Measurements from ENCODE around the gene DUSP22. TPM values are rescaled to one million over a fixed set of nuclear protein-coding genes. Genes with fewer than 3 reads are reported as not detected.

Gene DUSP22
- total and polyA plus RNA-seq, 7 donors, result 31.6 to 58.0 (median 49.7) TPM

DNA sequence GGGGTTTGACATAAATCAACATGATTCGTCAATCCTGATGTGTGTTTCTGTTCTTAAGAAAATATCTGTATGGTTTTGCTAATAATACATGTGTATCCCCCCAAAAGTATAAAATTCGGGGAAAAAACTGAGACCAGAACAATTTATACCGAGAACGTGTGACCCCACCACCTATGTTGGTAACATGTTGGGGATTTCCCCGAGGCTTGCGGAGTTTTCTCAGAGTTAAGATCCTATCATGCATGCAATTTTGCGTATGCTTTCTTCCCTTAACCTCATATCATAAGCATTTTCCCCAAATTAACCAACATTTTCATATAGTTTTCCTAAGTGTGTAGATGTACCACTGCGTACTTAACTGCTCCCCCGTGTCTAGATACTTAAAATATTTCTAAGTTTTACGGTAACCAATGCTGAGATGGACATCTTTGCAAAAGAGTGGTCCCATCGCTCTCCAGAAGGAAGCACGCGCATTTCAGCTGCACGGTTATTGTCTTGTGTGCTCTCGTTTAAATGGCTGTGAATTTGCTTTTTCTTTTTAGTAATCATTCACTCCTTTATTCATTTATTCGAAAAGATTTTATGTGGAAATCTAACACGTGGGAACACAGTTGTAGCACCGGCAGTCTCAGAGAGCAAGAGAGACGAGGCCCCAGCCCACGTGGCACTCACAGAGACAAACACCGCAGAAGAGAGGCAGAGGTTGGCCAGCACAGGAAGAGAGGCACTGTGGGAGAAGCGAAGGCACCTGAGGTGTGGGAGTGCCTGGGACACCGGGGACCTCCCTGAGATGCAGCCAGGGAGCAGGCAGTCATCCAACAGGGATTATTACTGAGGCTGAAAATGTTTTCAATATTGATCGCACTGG, 86.0 kb downstream of the DUSP22 start:
- Histone ChIP-seq H3K27ac (no peak overlapping the region), H3K4me1 (no peaks in the 10 kb centered on the region), H3K27me3 (ENCODE audit: insufficient read depth in 3 of 3, low read length in 2 of 3) (peaks cover 0 to 51% (median 0%) of the 10 kb centered on the region in 3 donors), H3K9me3 (no peaks in the 10 kb centered on the region), H3K36me3 (ENCODE audit: insufficient read depth in 1 of 2, low read depth in 1 of 2) (no peaks in the 10 kb centered on the region), H3K4me3 (no peak overlapping the region)
- intact Hi-C loops (cut with DNase I), result no loop called here
- DNase-seq (peak in 1 of 2 donors; percentile 43), ATAC-seq (no peak)
- WGBS, 3 donors, result 81 to 83% (median 83%) methylated on average over 24 of the region's 24 CpGs
- TF ChIP-seq CTCF (IDR thresholded peaks at IDR 0.05), result no peak

DNA sequence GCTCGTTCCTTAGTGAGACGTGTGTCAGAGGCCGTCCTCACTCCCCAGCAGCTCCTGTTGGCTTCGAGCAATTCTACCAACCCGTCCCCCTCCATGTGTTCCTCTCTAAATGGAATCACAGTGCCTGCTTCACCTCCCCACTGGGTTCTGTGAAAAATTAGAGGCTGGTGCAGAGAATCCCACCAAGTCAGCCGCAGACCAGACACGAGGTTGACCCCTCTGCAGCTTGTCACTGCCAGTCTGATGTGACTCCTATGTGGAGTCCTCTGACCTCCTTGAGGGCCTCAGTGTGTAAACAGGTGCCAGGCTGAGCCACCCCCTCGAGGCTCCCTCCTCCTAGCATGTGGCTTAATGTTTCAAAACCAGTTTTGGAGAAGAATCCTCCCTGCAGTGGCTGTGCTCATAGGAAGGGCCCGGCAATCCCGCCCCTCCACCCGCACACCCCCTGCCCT, 86.7 kb downstream of the DUSP22 start:
- H3K9me3 ChIP-seq, result no peaks in the 10 kb centered on the region
- WGBS, 3 donors, result 74 to 77% (median 76%) methylated on average over 11 of the region's 11 CpGs
- H3K4me1 ChIP-seq, result no peaks in the 10 kb centered on the region
- no peak overlapping the region for H3K4me3 ChIP-seq
- ATAC-seq (no peak), DNase-seq (peak in 1 of 2 donors; percentile 45)
- intact Hi-C loops (cut with DNase I), result no loop called here
- no peak overlapping the region for H3K27ac ChIP-seq
- H3K27me3 ChIP-seq (ENCODE audit: insufficient read depth in 3 of 3, low read length in 2 of 3), result peaks cover 0 to 44% (median 0%) of the 10 kb centered on the region in 3 donors
- TF ChIP-seq CTCF (IDR thresholded peaks at IDR 0.05), result no peak
- H3K36me3 ChIP-seq (ENCODE audit: insufficient read depth in 1 of 2, low read depth in 1 of 2), result no peaks in the 10 kb centered on the region

DNA sequence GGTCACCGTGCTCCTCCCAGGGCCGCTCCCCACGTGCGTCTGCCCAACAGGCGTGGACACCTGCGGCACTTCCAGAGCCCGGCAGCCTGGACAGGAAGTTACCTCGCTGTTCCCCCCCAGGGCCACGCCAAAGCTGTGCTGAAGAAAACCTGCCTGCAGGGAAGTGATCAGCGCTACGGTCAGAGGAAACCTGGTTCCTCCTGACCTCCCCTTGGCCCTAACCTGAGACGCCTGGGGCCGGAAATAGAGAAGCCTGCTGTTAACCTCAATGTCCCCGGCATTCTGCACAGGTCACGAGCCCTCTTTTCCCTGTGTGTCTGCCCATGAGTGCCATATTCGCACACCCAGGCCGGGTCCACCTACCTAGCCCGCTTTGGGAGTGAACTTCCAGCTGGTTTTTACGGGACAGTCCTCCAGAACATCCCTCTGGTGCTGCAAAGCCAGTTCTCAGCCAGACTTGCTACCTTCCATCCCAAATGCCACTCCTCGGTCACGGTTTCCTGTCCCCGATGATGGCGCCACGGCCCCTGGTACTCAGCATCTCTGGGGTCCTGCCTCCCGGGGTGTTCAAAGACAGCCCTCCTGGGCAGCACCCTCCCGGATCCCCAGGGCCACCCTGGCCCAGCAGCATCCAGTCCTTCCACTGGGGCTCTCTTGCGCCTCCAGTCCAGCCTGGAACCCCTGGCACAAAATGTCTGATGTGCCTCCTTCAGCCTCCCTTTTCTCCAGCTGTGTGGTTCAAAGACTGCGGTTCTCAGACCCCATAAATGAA, 87.3 kb downstream of the DUSP22 start:
- Histone ChIP-seq H3K27me3 (ENCODE audit: insufficient read depth in 3 of 3, low read length in 2 of 3) (peaks cover 0 to 38% (median 0%) of the 10 kb centered on the region in 3 donors), H3K4me1 (no peaks in the 10 kb centered on the region), H3K9me3 (no peaks in the 10 kb centered on the region), H3K36me3 (ENCODE audit: insufficient read depth in 1 of 2, low read depth in 1 of 2) (no peaks in the 10 kb centered on the region), H3K4me3 (no peak overlapping the region), H3K27ac (no peak overlapping the region)
- DNase-seq (no peak), ATAC-seq (no peak)
- WGBS, 3 donors, result 74 to 76% (median 74%) methylated on average over 28 of the region's 28 CpGs
- intact Hi-C loops (cut with DNase I), result no loop called here
- TF ChIP-seq CTCF (IDR thresholded peaks at IDR 0.05), result no peak

GRCh38 chr6:380234-381218, 88.2 kb downstream of the DUSP22 start:
- DNase-seq, result peak in 1 of 2 donors; percentile 41
- H3K27me3 ChIP-seq (ENCODE audit: insufficient read depth in 3 of 3, low read length in 2 of 3), result peaks cover 0 to 36% (median 0%) of the 10 kb centered on the region in 3 donors
- no peaks in the 10 kb centered on the region for H3K36me3 ChIP-seq (ENCODE audit: insufficient read depth in 1 of 2, low read depth in 1 of 2)
- intact Hi-C loops (cut with DNase I), result no loop called here
- H3K4me3 ChIP-seq, result no peak overlapping the region
- no peaks in the 10 kb centered on the region for H3K4me1 ChIP-seq
- 81 to 84% (median 84%) methylated on average over 26 of the region's 26 CpGs for WGBS, 3 donors
- H3K9me3 ChIP-seq, result no peaks in the 10 kb centered on the region
- no peak for ATAC-seq
- no peak overlapping the region for H3K27ac ChIP-seq
- no peak for TF ChIP-seq CTCF (IDR thresholded peaks at IDR 0.05)

All from psoas muscle (tissue), 8 donors.